GM12874 (cell line): ENCODE results near the gene FCMR.

ENCODE experiments used
- CTCF ChIP-seq: IDR thresholded peaks from 2 replicates; pipeline ENCODE4 v1.5.1; 2011; ENCODE audit warnings: low read depth, mild to moderate bottlenecking, control low read depth, low read length, moderate library complexity; ENCODE audit not compliant: insufficient read depth

Gene FCMR

GRCh38 chr1:206963119-206963712 lies 41.5 kb upstream of the FCMR start:
- TF ChIP-seq CTCF = no peak

DNA sequence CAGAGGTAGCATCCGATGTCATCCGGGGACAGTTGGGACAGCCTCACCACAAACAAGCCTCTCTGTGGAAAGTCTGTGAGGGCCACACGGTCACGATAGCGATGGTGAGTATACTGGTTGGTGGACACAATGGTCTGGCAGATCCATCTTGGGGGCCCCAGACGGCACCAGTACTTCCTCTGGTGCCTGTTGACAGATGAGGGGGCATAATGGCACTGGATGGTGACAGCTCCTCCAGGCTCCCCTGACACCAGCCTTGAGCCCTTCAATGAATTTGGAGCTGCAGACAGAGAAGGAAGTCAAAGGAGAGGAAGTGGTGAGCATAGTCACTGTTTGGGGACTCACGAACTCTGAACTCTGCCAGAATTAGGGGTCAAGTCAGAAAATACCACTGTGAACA lies 40.5 kb upstream of the FCMR start:
- no peak for TF ChIP-seq CTCF

DNA sequence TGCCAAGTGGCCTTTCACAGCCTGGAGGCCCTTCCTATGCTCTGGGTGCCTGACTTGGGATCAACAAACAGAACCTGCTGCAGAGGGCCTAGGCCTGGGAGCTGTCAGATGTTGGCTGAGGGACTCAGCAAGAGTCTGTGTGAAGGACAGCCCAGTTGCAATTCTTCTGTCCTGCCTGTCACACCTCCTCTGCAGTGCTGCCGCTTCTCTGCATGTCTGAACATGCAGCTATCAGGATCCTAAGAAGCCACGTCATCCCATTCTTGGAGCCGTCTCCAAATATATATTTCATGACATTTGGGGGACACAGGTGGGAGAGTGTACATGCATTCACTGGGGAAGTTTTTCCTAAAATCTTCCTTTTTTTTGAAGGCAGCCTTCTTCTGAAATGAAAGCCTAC lies 39.9 kb upstream of the FCMR start:
- no peak for TF ChIP-seq CTCF

DNA sequence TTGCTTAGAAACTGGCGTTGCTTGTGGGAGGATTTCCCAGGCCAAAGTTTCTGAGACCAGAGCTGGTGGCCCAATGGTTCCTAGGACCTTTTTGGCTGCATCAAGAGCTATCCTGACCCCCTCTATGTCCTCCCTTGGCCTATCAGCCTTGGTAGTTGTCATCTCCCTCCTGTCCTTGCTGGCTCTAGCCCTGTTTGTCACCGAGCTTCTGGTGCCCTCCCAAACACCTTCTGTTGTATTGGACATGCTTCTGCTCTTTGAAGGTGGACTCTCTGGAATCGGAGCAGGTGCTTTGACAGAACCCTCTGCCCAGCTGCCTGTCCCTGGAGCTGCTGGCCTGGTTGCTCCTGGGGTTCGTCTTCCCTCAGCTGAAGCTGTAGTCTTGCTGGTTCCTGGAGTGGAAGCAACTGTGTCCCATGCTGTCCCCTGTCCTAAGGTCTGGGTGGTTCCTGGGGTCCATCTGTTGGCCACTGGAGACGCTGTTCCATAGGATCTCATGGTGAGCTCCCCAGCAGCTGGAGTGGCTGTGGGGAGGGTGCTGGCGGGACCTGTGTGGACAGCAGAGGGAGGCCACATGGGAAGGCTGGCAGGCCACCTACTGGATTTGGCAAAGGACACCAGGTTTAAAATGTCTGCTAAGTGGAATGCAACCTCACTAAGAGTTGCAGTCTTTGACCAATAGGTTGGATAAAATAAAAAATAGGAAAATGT lies 39.1 kb upstream of the FCMR start:
- TF ChIP-seq CTCF = no peak

DNA sequence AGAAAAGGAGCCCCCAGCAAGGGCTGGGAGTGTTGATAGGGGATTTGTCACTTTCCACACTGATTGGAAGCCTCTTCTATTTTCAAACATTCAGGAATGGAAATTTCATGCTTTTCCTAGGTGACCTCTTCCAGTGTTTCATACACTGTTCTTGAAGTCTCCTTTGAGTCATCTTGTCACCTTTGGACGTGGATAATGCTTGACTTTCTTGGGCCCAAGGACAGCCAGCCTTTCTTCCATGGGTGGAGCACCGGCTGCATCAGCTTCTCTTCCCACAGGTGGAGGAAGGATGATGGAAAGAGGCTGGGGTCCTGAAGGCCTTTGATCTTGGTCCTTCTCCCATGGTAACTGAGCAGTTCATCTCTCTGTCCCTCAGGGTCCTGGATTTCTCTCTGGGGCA lies 36.4 kb upstream of the FCMR start:
- TF ChIP-seq CTCF = no peak

- no peak for TF ChIP-seq CTCF
Measured at GRCh38 chr1:206957639-206958038, 35.9 kb upstream of the FCMR start.

DNA sequence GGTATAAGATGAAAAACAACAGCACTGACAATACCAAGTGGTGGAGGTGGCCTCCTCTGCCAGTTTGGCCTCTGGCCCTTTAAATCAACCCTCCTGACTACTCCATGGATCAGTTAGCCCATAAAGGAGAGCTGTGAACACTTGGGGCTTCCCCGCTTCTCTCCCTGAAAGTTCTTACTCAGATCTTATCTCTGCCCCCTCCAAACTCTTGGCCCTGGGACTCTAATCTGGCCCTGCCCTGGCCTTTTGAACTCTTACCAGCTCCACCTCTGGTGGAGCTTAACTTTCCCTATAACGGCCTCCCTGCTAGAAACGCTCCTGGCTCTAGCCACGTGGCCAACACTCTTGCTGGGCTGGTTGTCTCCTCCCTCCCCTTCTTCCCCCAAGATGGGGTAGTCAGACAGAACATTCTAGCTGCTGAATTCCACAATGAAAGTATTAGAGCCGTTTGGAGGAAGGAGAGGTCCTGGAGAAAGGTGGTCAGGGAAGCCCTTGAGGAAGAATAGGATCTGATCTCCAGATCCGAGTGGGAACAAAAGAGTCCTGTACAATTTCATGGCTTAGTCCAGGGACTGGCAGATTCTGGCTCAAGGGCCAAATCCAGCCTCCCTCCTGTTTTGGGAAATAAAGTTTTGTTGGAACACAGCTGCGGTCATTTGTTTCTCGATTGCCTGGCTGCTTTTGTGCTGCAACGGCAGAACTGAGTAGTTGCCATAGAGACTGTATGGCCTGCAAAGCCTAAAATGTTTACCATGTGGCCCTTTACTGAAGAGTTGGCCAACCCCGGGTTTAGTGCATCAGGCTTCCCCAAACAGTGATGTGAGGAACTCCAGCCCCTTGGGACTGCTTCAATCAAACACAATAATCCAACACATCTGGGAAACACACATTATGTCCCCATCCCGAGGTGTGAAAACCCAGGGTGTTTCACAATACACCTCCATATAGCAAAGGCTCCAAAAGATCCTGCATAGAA lies 34.0 kb upstream of the FCMR start:
- no peak for TF ChIP-seq CTCF
